GM12873 (cell line): ENCODE data around the gene RDM1.

Experiments used
- CTCF ChIP-seq: IDR thresholded peaks from 2 replicates; pipeline ENCODE4 v1.5.1; 2012; ENCODE audit warnings: low read depth, mild to moderate bottlenecking, moderate library complexity, low read length, control low read depth; ENCODE audit not compliant: insufficient read depth; ENCODE audit errors: missing control alignments

The RDM1 gene

DNA sequence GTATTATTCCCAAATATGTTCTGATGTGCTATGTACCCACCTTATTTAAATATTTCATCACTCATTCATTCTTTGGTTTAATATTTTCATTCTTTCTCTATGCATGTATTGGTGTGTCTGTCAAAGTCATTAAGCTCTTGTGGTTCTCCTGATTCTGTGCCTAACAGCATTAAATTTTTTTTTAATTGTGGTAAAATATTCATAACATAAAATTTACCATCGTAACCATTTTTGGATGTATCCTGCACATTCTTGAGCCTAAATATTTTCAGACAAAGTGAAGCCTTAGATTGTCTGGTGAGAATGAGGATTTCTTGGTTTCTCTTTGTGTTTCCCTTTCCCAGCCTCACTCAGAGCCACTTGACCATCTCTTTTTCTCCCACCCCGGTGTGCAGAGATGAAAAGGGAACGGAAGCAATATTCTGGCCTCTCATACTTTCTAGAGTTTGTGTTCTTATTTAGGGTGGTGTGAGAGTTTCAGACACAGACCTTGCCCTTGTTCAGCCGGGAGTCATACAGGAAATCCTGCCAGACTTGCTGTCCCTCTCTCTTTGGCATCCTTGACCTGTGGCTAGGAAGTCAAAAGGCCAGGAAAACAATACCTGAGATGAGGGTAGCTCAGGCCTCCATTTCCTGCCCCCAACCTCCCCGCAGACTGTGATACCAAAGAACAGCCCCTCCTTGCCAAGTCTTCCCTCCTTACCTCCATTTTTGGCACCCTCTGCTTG, 55.3 kb downstream of the RDM1 start:
- TF ChIP-seq CTCF: no peak

GRCh38 chr17:35872196-35872980, 58.2 kb downstream of the RDM1 start:
- no peak for TF ChIP-seq CTCF

DNA sequence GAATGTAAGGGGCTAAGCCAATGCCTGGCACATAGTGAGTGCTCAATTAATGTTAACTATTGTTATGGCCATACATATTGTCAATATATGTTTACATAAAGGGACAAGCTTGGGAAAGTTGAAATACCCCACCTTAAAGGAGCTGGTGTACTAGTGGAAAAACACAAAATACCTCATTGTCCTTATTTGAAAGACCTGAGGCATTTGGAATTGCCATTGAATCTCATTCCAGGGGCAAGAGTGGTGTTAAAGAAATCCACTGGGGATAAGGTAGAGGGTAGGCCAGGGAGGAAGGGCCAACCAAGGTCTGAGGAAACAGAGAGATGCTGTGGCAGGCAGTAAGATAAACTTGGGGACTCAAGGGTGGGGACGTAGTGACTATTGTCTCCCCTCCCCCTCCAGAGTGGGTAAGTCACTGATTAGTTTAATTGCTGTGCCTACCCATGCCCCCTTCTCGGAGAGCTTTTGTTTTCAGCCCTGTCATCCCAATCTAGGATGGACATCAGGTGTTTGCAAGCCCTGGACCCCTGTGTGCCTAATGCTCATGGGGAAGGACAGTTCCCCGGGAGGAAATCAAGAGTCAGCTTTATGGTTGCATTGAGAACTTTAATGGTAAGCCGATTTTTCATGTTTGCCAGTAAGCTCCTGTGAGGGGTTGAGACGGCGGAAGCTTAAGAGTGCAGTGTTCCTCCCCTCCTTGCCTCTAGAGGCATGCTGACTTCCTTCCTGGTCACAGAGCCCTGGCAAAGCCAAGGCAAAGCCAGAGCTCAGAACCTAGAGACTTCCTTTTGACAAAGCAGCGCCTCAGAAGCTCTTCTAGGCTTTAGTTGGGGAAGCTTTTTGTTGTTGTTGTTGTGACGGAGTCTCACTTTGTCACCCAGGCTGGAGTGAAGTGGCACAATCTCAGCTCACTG, 59.4 kb downstream of the RDM1 start:
- TF ChIP-seq CTCF: peak; percentile 30

DNA sequence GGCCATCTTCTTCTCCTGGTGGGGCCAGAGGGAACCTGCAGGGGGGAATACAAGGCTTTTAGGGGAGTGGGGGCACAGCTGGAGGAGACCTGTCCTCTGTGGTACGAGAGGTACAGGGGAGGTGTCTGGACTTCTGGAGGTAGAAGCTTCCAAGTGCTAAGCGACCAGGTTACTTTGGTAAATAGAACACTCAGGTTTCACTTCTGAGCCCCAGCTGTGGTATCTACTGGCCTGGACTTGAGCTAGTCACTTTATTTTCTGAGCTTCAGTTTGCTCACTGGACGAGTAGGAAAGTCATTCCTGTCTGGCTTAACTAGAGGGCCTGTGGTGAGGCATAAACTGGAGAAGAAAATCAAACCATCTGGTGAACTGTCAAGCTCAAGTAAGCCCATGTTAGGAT, 61.8 kb downstream of the RDM1 start, which contains the start of gene HEATR9:
Gene HEATR9, minus strand, starts transcription at position 155 of the 400 bp plus-strand sequence. Its CDS starts 149 bp downstream, at position 6.
- no peak for TF ChIP-seq CTCF
